ENCODE measurements around the gene ATP5MK.
"Not testable (repeated sequence)": the region's sequence is repeated elsewhere in the genome, so short reads cannot be mapped to it uniquely, and the experiment has no call there.

ATP5MK gene

GRCh38 chr10:103395754-103396066, 565 bp downstream of the ATP5MK start:
- no peak for DNase-seq

- no peak for DNase-seq
These were observed 2.1 kb downstream of the ATP5MK start for GRCh38 chr10:103394180-103394579.

GRCh38 chr10:103382769-103383168, 13.5 kb downstream of the ATP5MK start:
- DNase-seq = no peak

- no peak for DNase-seq
These were observed 22.0 kb downstream of the ATP5MK start for GRCh38 chr10:103374263-103374662.

GRCh38 chr10:103373544-103373943, 22.7 kb downstream of the ATP5MK start:
- no peak for DNase-seq

GRCh38 chr10:103367782-103368518, 28.3 kb downstream of the ATP5MK start, which contains the start of gene TAF5:
TSS of gene TAF5 (plus strand) at chr10:103367976. CDS start at chr10:103367990, 14 bp downstream.
- DNase-seq = peak; percentile 90 to 95

- no peak for DNase-seq
These were observed 28.9 kb downstream of the ATP5MK start for GRCh38 chr10:103367379-103367781.

GRCh38 chr10:103360791-103361190, 35.5 kb downstream of the ATP5MK start:
- not testable (repeated sequence) for DNase-seq

GRCh38 chr10:103359493-103359892, 36.8 kb downstream of the ATP5MK start:
- not testable (repeated sequence) for DNase-seq

GRCh38 chr10:103355906-103356599, 40.2 kb downstream of the ATP5MK start:
- no peak for DNase-seq

GRCh38 chr10:103354567-103354966, 41.7 kb downstream of the ATP5MK start:
- DNase-seq = not testable (repeated sequence)

- no peak for DNase-seq
These were observed 43.0 kb downstream of the ATP5MK start for GRCh38 chr10:103353281-103353680.

- DNase-seq = peak; percentile 54 to 74
These were observed 45.6 kb downstream of the ATP5MK start, which contains the start of gene PCGF6 for GRCh38 chr10:103350517-103351260. TSS of gene PCGF6 (minus strand) at chr10:103351140. CDS start at chr10:103351066, 74 bp downstream.

- no peak for DNase-seq
These were observed 46.1 kb downstream of the ATP5MK start for GRCh38 chr10:103350175-103350516.

All from hippocampal formation (tissue), 2 donors.